Psoas muscle (tissue), 8 donors: ENCODE results near the gene ALPK1. TPM values are rescaled to one million over a fixed set of nuclear protein-coding genes. Genes with fewer than 3 reads are reported as not detected.

Experiments used
- ATAC-seq, 4 donors: fragments of 200-7000 bp; cut with Tn5 transposase; one replicate each; pipeline ENCODE4 v1.9.1; 2020; ENCODE audit warnings: moderate library complexity in 3 of 4, mild to moderate bottlenecking in 2 of 4
- DNase-seq, 2 donors: peaks; one replicate each; pipeline ENCODE4 v3.0.0-alpha.2; 2020
- H3K27ac ChIP-seq: fragments of 200-600 bp; one replicate; pipeline ENCODE4 v1.8.0; 2022
- H3K27me3 ChIP-seq, 3 donors: fragments of 200-600 bp in 1 of 3; one replicate each; pipeline versions ENCODE4 v1.6.1 to v1.8.0; 2013 to 2022; ENCODE audit warnings: low read length in 2 of 3, mild to moderate bottlenecking in 2 of 3, moderate library complexity in 1 of 3; ENCODE audit not compliant: insufficient read depth in 3 of 3
- H3K36me3 ChIP-seq, 2 donors: fragments of 200-600 bp in 1 of 2; one replicate each; pipeline versions ENCODE4 v1.6.1 to v1.8.0; 2013 to 2022; ENCODE audit warnings: low read depth in 1 of 2, mild to moderate bottlenecking in 1 of 2, moderate library complexity in 1 of 2; ENCODE audit not compliant: insufficient read depth in 1 of 2
- H3K4me1 ChIP-seq: fragments of 200-600 bp; one replicate; pipeline ENCODE4 v1.8.0; 2022
- H3K4me3 ChIP-seq: fragments of 200-600 bp; one replicate; pipeline ENCODE4 v1.8.0; 2022; ENCODE audit warnings: mild to moderate bottlenecking
- H3K9me3 ChIP-seq: fragments of 200-600 bp; one replicate; pipeline ENCODE4 v1.8.0; 2022
- CTCF ChIP-seq: fragments of 200-600 bp; IDR thresholded peaks from one replicate; pipeline ENCODE4 v1.8.0; 2022; ENCODE audit warnings: antibody characterized with exemption
- WGBS, 3 donors: extraction: QIAGEN DNeasy Blood & Tissue Kit; methylation state at CpG; one replicate each; pipeline versions ENCODE4 v1.1.6 to v1.1.7; 2013; 5-methylcytosine and 5-hydroxymethylcytosine counted together
- intact Hi-C, 2 donors: fragments of 100-400 bp; cut with DNase I; formaldehyde crosslinking; loops; one replicate each; pipeline versions ENCODE4 v1.11.0 to v1.14.2; 2022
- polyA plus RNA-seq, 3 donors: library from polyadenylated mRNA; stranded (reverse); fragments of 200-250 nt; gene quantifications; one replicate each; pipeline ENCODE4 v1.2.3, GENCODE V29; 2013
- total RNA-seq, 4 donors: library from RNA; stranded (reverse); fragmentation: NEBNext Ultra II Directional in 2 of 4; extraction: Animal tissue kit (Norgen Biotek cat#: 25700) in 2 of 4; gene quantifications; one replicate each; pipeline versions ENCODE4 v1.2.1 to v1.2.4, GENCODE V29; 2021 to 2023
- donor health status: healthy with polysubstance abuse.
- donor health status: DM: no; HTN: no; CAD: no; lungs with moderate emphysema.
- donor health status: Bipolar disorder and iron deficiency.
- donor health status: healthy.
- donor health status: DM: yes; HTN: yes; CAD: no.
- donor health status: DM: no; HTN: no; CAD: no.
- donor health status: DM: no; HTN: no; CAD: no.
- donor health status: DM: yes; HTN: yes; CAD: no.

Gene ALPK1
- total and polyA plus RNA-seq, 7 donors: 0.72 to 11.0 (median 3.1) TPM

GRCh38 chr4:112381996-112382692 lies 85.0 kb downstream of the ALPK1 start:
- Histone ChIP-seq H3K9me3 (no peaks in the 10 kb centered on the region), H3K36me3 (no peaks in the 10 kb centered on the region), H3K27ac (no peak overlapping the region), H3K27me3 (no peaks in the 10 kb centered on the region), H3K4me1 (peaks cover 5% of the 10 kb centered on the region), H3K4me3 (no peak overlapping the region)
- DNase-seq (no peak), ATAC-seq (no peak)
- intact Hi-C loops: no loop called here
- TF ChIP-seq CTCF: no peak
- WGBS, 3 donors: 79 to 86% (median 84%) methylated on average over 6 of the region's 6 CpGs

- intact Hi-C loops: no loop called here
- H3K27me3 ChIP-seq: no peaks in the 10 kb centered on the region
- DNase-seq: no peak
- TF ChIP-seq CTCF: no peak
- no peaks in the 10 kb centered on the region for H3K4me1 ChIP-seq
- no peak overlapping the region for H3K4me3 ChIP-seq
- H3K9me3 ChIP-seq: no peaks in the 10 kb centered on the region
- ATAC-seq: no peak
- WGBS, 3 donors: 79 to 82% (median 81%) methylated on average over 4 of the region's 4 CpGs
- H3K27ac ChIP-seq: no peak overlapping the region
- H3K36me3 ChIP-seq: no peaks in the 10 kb centered on the region
Measured at GRCh38 chr4:112386071-112386470, 88.9 kb downstream of the ALPK1 start.

GRCh38 chr4:112402098-112402497 lies 104.9 kb downstream of the ALPK1 start:
- no peaks in the 10 kb centered on the region for H3K36me3 ChIP-seq
- DNase-seq (no peak), ATAC-seq (no peak)
- H3K9me3 ChIP-seq: no peaks in the 10 kb centered on the region
- intact Hi-C loops: no loop called here
- H3K4me1 ChIP-seq: no peaks in the 10 kb centered on the region
- no peak overlapping the region for H3K27ac ChIP-seq
- 22 to 29% (median 24%) methylated on average over 4 of the region's 4 CpGs for WGBS, 3 donors
- TF ChIP-seq CTCF: no peak
- no peaks in the 10 kb centered on the region for H3K27me3 ChIP-seq
- H3K4me3 ChIP-seq: no peak overlapping the region

GRCh38 chr4:112403101-112403945 lies 106.2 kb downstream of the ALPK1 start:
- Histone ChIP-seq H3K4me3 (no peak overlapping the region), H3K9me3 (no peaks in the 10 kb centered on the region), H3K4me1 (no peaks in the 10 kb centered on the region), H3K27ac (no peak overlapping the region), H3K27me3 (no peaks in the 10 kb centered on the region), H3K36me3 (no peaks in the 10 kb centered on the region)
- no peak for DNase-seq
- 33 to 44% (median 36%) methylated on average over 11 of the region's 11 CpGs for WGBS, 3 donors
- no peak for ATAC-seq
- intact Hi-C loops: no loop called here
- no peak for TF ChIP-seq CTCF
